OCI-LY1 (cell line): ENCODE measurements around the gene RAI14.

ENCODE experiments used
- CTCF ChIP-seq: fragments of 200-600 bp; sonication (generic), shearing (Covaris generic); IDR thresholded peaks from 2 replicates; pipeline ENCODE4 v1.5.1; 2017; ENCODE audit warnings: mild to moderate bottlenecking, antibody characterized with exemption, low read length, moderate library complexity, mixed read lengths
- EZH2 ChIP-seq: fragments of 200-600 bp; sonication (generic), shearing (Covaris generic); IDR thresholded peaks from 2 replicates; pipeline ENCODE4 v1.8.0; 2017; ENCODE audit warnings: borderline replicate concordance, mixed run types, mild to moderate bottlenecking, antibody characterized with exemption, low read length, moderate library complexity, mixed read lengths

DNA sequence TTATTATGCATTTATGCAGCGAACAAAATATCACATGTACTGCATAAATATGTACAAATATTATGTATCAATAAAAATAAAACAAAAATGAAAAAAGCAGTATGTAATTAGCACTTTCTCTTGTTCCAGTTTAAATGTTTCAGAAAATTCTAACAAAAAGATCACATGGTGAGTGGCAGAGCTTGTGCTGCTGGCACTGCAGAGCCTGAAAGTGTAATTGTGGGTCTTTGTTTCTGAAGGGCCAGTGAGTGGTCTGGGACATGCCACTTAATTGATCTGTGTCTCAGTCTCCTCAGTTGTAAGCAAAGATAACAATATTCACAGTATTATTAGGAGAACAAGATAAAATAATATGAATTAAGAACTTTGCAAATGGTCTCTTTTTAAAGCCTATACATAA is 39.5 kb upstream of the RAI14 start:
- no peak for TF ChIP-seq CTCF
- no peak for TF ChIP-seq EZH2
